ENCODE results near the gene B4GALNT3.

Gene B4GALNT3

GRCh38 chr12:539540-540310 lies 80.0 kb downstream of the B4GALNT3 start:
- DNase-seq (ENCODE audit: low spot score) = no peak

- DNase-seq (ENCODE audit: low spot score) = no peak
These were observed 82.1 kb downstream of the B4GALNT3 start for GRCh38 chr12:541676-542324.

- no peak for DNase-seq (ENCODE audit: low spot score)
These were observed 82.8 kb downstream of the B4GALNT3 start for GRCh38 chr12:542395-543113.

- no peak for DNase-seq (ENCODE audit: low spot score)
These were observed 83.3 kb downstream of the B4GALNT3 start for GRCh38 chr12:543114-543451.

- DNase-seq (ENCODE audit: low spot score) = no peak
These were observed 84.4 kb downstream of the B4GALNT3 start for GRCh38 chr12:544142-544541.

GRCh38 chr12:544941-545635 lies 85.3 kb downstream of the B4GALNT3 start:
- DNase-seq (ENCODE audit: low spot score) = no peak

GRCh38 chr12:545835-546234 lies 86.1 kb downstream of the B4GALNT3 start:
- no peak for DNase-seq (ENCODE audit: low spot score)

GRCh38 chr12:546265-546919 lies 86.7 kb downstream of the B4GALNT3 start:
- no peak for DNase-seq (ENCODE audit: low spot score)

GRCh38 chr12:546920-547845 lies 87.4 kb downstream of the B4GALNT3 start:
- peak; percentile 92 for DNase-seq (ENCODE audit: low spot score)

GRCh38 chr12:547883-548470 lies 88.2 kb downstream of the B4GALNT3 start:
- no peak for DNase-seq (ENCODE audit: low spot score)

GRCh38 chr12:549476-550082 lies 89.8 kb downstream of the B4GALNT3 start:
- no peak for DNase-seq (ENCODE audit: low spot score)

- no peak for DNase-seq (ENCODE audit: low spot score)
These were observed 90.9 kb downstream of the B4GALNT3 start for GRCh38 chr12:550473-551260.

GRCh38 chr12:552466-552865 lies 92.7 kb downstream of the B4GALNT3 start:
- DNase-seq (ENCODE audit: low spot score) = no peak

- DNase-seq (ENCODE audit: low spot score) = no peak
These were observed 93.7 kb downstream of the B4GALNT3 start for GRCh38 chr12:553216-554000.

GRCh38 chr12:554001-554285 lies 94.2 kb downstream of the B4GALNT3 start:
- DNase-seq (ENCODE audit: low spot score) = no peak

GRCh38 chr12:556498-556897 lies 96.8 kb downstream of the B4GALNT3 start:
- no peak for DNase-seq (ENCODE audit: low spot score)

GRCh38 chr12:558580-558979 lies 98.8 kb downstream of the B4GALNT3 start:
- DNase-seq (ENCODE audit: low spot score) = no peak

- no peak for DNase-seq (ENCODE audit: low spot score)
These were observed 99.6 kb downstream of the B4GALNT3 start for GRCh38 chr12:559208-559905.
